ENCODE results near the gene ANKRD36C. TPM values are rescaled to one million over a fixed set of nuclear protein-coding genes. Genes with fewer than 3 reads are reported as not detected.
"Not testable (repeated sequence)": the region's sequence is repeated elsewhere in the genome, so short reads cannot be mapped to it uniquely, and the experiment has no call there.

Gene ANKRD36C
- total and polyA plus RNA-seq, 2 donors (not counting 1 experiment from before 2014, with no cell fraction given): 2.5 to 103 TPM

GRCh38 chr2:95817521-95817920, 174.1 kb downstream of the ANKRD36C start:
- CTCF ChIA-PET; H3K9ac ChIP-seq (ENCODE audit: low read length); ATAC-seq (ENCODE audit: low read depth); H3K4me1 ChIP-seq (ENCODE audit: control insufficient read depth in 2 of 2, insufficient read depth in 2 of 2, low read length in 2 of 2); H3K27ac ChIP-seq (ENCODE audit: low read length in 2 of 2); H3K4me2 ChIP-seq (replicated peaks; ENCODE audit: low read depth, low read length, poor library complexity, severe bottlenecking); H3K4me1 Mint-ChIP-seq; H3K36me3 ChIP-seq (replicated peaks in 1 of 2; ENCODE audit: control extremely low read depth in 1 of 2, control insufficient read depth in 1 of 2, extremely low read depth in 1 of 2, insufficient read depth in 2 of 2, low read length in 1 of 2); H3K27me3 ChIP-seq (replicated peaks in 1 of 4; ENCODE audit: control extremely low read depth in 1 of 4, control insufficient read depth in 3 of 4, insufficient read depth in 4 of 4, low read length in 3 of 4); DNase-seq; H3K27ac Mint-ChIP-seq; intact Hi-C loops (cut with micrococcal nuclease); H4K20me1 ChIP-seq (ENCODE audit: control insufficient read depth, insufficient read depth, low read length, poor library complexity, severe bottlenecking); H3K4me3 ChIP-seq (ENCODE audit: control extremely low read depth in 1 of 5, extremely low read depth in 1 of 5, insufficient read depth in 1 of 5, low read depth in 2 of 5, low read length in 4 of 5); POLR2A ChIA-PET; H3K27me3 Mint-ChIP-seq; H3K4me3 Mint-ChIP-seq; H2AFZ ChIP-seq (ENCODE audit: insufficient read depth, low read depth, low read length, poor library complexity, severe bottlenecking); H3K79me2 ChIP-seq (ENCODE audit: control insufficient read depth, insufficient read depth, low read length): not testable (repeated sequence)
- peaks cover 19% of the 10 kb centered on the region for H3K9me3 Mint-ChIP-seq (ENCODE audit: insufficient read depth)
- no CpG with 5 or more reads among the region's 2 CpGs for WGBS (ENCODE audit: insufficient coverage)
- H3K9me3 ChIP-seq (ENCODE audit: control extremely low read depth in 1 of 3, control insufficient read depth in 2 of 3, insufficient read depth in 1 of 3, low read length in 2 of 3): peaks cover 4 to 18% (median 9%) of the 10 kb centered on the region in 3 donors

- H4K20me1 ChIP-seq (ENCODE audit: control insufficient read depth, insufficient read depth, low read length, poor library complexity, severe bottlenecking); CTCF ChIA-PET; DNase-seq; H3K9ac ChIP-seq (ENCODE audit: low read length); H3K27ac ChIP-seq (ENCODE audit: low read length in 2 of 2); H3K36me3 ChIP-seq (replicated peaks in 1 of 2; ENCODE audit: control extremely low read depth in 1 of 2, control insufficient read depth in 1 of 2, extremely low read depth in 1 of 2, insufficient read depth in 2 of 2, low read length in 1 of 2); H2AFZ ChIP-seq (ENCODE audit: insufficient read depth, low read depth, low read length, poor library complexity, severe bottlenecking); H3K27me3 Mint-ChIP-seq; H3K4me1 Mint-ChIP-seq; H3K27me3 ChIP-seq (replicated peaks in 1 of 4; ENCODE audit: control extremely low read depth in 1 of 4, control insufficient read depth in 3 of 4, insufficient read depth in 4 of 4, low read length in 3 of 4); H3K4me2 ChIP-seq (replicated peaks; ENCODE audit: low read depth, low read length, poor library complexity, severe bottlenecking); H3K9me3 ChIP-seq (ENCODE audit: control extremely low read depth in 1 of 3, control insufficient read depth in 2 of 3, insufficient read depth in 1 of 3, low read length in 2 of 3); H3K4me1 ChIP-seq (ENCODE audit: control insufficient read depth in 2 of 2, insufficient read depth in 2 of 2, low read length in 2 of 2); POLR2A ChIA-PET; H3K27ac Mint-ChIP-seq; H3K4me3 ChIP-seq (ENCODE audit: control extremely low read depth in 1 of 5, extremely low read depth in 1 of 5, insufficient read depth in 1 of 5, low read depth in 2 of 5, low read length in 4 of 5); ATAC-seq (ENCODE audit: low read depth); H3K4me3 Mint-ChIP-seq; intact Hi-C loops (cut with micrococcal nuclease); H3K79me2 ChIP-seq (ENCODE audit: control insufficient read depth, insufficient read depth, low read length): not testable (repeated sequence)
- no CpG with 5 or more reads among the region's 1 CpG for WGBS (ENCODE audit: insufficient coverage)
- H3K9me3 Mint-ChIP-seq (ENCODE audit: insufficient read depth): peaks cover 13% of the 10 kb centered on the region
Observed at GRCh38 chr2:95813311-95813710, 178.3 kb downstream of the ANKRD36C start.

- Histone ChIP-seq H3K9me3 (ENCODE audit: control extremely low read depth in 1 of 3, control insufficient read depth in 2 of 3, insufficient read depth in 1 of 3, low read length in 2 of 3) (peaks cover 0 to 13% (median 0%) of the 10 kb centered on the region in 3 donors), H3K9ac (ENCODE audit: low read length) (no peak overlapping the region), H3K4me1 (ENCODE audit: control insufficient read depth in 2 of 2, insufficient read depth in 2 of 2, low read length in 2 of 2) (no peaks in the 10 kb centered on the region), H3K36me3 (replicated peaks in 1 of 2; ENCODE audit: control extremely low read depth in 1 of 2, control insufficient read depth in 1 of 2, extremely low read depth in 1 of 2, insufficient read depth in 2 of 2, low read length in 1 of 2) (no peaks in the 10 kb centered on the region), H3K4me3 (ENCODE audit: control extremely low read depth in 1 of 5, extremely low read depth in 1 of 5, insufficient read depth in 1 of 5, low read depth in 2 of 5, low read length in 4 of 5) (no peak overlapping the region), H4K20me1 (ENCODE audit: control insufficient read depth, insufficient read depth, low read length, poor library complexity, severe bottlenecking) (no peaks in the 10 kb centered on the region), H2AFZ (ENCODE audit: insufficient read depth, low read depth, low read length, poor library complexity, severe bottlenecking) (no peak overlapping the region), H3K4me2 (replicated peaks; ENCODE audit: low read depth, low read length, poor library complexity, severe bottlenecking) (no peak overlapping the region), H3K27ac (ENCODE audit: low read length in 2 of 2) (no peak overlapping the region), H3K27me3 (replicated peaks in 1 of 4; ENCODE audit: control extremely low read depth in 1 of 4, control insufficient read depth in 3 of 4, insufficient read depth in 4 of 4, low read length in 3 of 4) (no peaks in the 10 kb centered on the region), H3K79me2 (ENCODE audit: control insufficient read depth, insufficient read depth, low read length) (no peaks in the 10 kb centered on the region)
- intact Hi-C loops (cut with micrococcal nuclease): no loop called here
- no peak overlapping the region for H3K4me3 Mint-ChIP-seq
- DNase-seq (no peak), ATAC-seq (ENCODE audit: low read depth) (no peak)
- H3K27ac Mint-ChIP-seq: no peak overlapping the region
- no peaks in the 10 kb centered on the region for H3K4me1 Mint-ChIP-seq
- WGBS (ENCODE audit: insufficient coverage): 95% methylated on average over 14 of the region's 14 CpGs
- POLR2A ChIA-PET: no interaction called here
- CTCF ChIA-PET: no interaction called here
- H3K9me3 Mint-ChIP-seq (ENCODE audit: insufficient read depth): peaks cover 4% of the 10 kb centered on the region
- TF ChIP-seq, protein P1, sequence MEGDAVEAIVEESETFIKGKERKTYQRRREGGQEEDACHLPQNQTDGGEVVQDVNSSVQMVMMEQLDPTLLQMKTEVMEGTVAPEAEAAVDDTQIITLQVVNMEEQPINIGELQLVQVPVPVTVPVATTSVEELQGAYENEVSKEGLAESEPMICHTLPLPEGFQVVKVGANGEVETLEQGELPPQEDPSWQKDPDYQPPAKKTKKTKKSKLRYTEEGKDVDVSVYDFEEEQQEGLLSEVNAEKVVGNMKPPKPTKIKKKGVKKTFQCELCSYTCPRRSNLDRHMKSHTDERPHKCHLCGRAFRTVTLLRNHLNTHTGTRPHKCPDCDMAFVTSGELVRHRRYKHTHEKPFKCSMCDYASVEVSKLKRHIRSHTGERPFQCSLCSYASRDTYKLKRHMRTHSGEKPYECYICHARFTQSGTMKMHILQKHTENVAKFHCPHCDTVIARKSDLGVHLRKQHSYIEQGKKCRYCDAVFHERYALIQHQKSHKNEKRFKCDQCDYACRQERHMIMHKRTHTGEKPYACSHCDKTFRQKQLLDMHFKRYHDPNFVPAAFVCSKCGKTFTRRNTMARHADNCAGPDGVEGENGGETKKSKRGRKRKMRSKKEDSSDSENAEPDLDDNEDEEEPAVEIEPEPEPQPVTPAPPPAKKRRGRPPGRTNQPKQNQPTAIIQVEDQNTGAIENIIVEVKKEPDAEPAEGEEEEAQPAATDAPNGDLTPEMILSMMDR (IDR thresholded peaks at IDR 0.05): no peak
- H3K27me3 Mint-ChIP-seq: no peaks in the 10 kb centered on the region
Observed at GRCh38 chr2:95799892-95800291, 191.7 kb downstream of the ANKRD36C start.
